Right lobe of liver (tissue), 6 donors: Measurements from ENCODE around the gene SYNE1. TPM values are rescaled to one million over a fixed set of nuclear protein-coding genes. Genes with fewer than 3 reads are reported as not detected.

Experiments used
- ATAC-seq, 4 donors: fragments of 200-7000 bp; cut with Tn5 transposase; one replicate each; pipeline ENCODE4 v1.9.1; 2020; ENCODE audit warnings: mild to moderate bottlenecking in 4 of 4, moderate library complexity in 4 of 4
- DNase-seq, 3 donors: peaks; one replicate each; pipeline ENCODE4 v3.0.0-alpha.2; 2020
- H3K27ac ChIP-seq, 3 donors: fragments of 200-600 bp; one replicate each; pipeline ENCODE4 v1.8.0; 2022
- H3K27me3 ChIP-seq, 2 donors: fragments of 200-600 bp; one replicate each; pipeline ENCODE4 v1.8.0; 2022
- H3K36me3 ChIP-seq, 4 donors: fragments of 200-600 bp; sonication (generic) in 1 of 4; one replicate each; pipeline versions ENCODE4 v1.5.1 to v1.8.0; 2017 to 2022; ENCODE audit warnings: control low read depth in 1 of 4
- H3K4me1 ChIP-seq, 4 donors: fragments of 200-600 bp; sonication (generic) in 1 of 4; one replicate each; pipeline versions ENCODE4 v1.5.1 to v1.8.0; 2017 to 2022; ENCODE audit warnings: control low read depth in 1 of 4
- H3K4me3 ChIP-seq, 3 donors: fragments of 200-600 bp; one replicate each; pipeline ENCODE4 v1.8.0; 2022
- H3K9me3 ChIP-seq, 4 donors: fragments of 200-600 bp; sonication (generic) in 1 of 4; one replicate each; pipeline versions ENCODE4 v1.5.1 to v1.8.0; 2017 to 2022; ENCODE audit warnings: control low read depth in 1 of 4
- CTCF ChIP-seq, 4 donors: fragments of 200-600 bp in 3 of 4; fragments of 450-650 bp in 1 of 4; IDR thresholded peaks; one replicate each; pipeline versions ENCODE4 v1.5.1 to v1.8.0; 2016 to 2022; ENCODE audit warnings: antibody characterized with exemption in 4 of 4, mild to moderate bottlenecking in 2 of 4
- POLR2A ChIP-seq: fragments of 450-650 bp; IDR thresholded peaks from one replicate; pipeline ENCODE4 v1.6.1; 2017; ENCODE audit warnings: antibody characterized with exemption, mild to moderate bottlenecking
- WGBS: methylation state at CpG from one replicate; pipeline ENCODE4 v1.1.6; 2018; ENCODE audit warnings: low coverage, low lambda C conversion rate; ENCODE audit not compliant: insufficient coverage; ENCODE audit errors: missing lambda C conversion rate; 5-methylcytosine and 5-hydroxymethylcytosine counted together
- intact Hi-C, 2 donors: fragments of 100-400 bp; cut with DNase I; formaldehyde crosslinking; loops; one replicate each; pipeline versions ENCODE4 v1.11.2 to v1.14.1; 2022
- total RNA-seq, 6 experiments: library from RNA; depleted of rRNA in 2 of 6; stranded (reverse); fragments of >200 nt in 2 of 6; fragmentation: NEBNext Ultra II Directional in 3 of 6; extraction: Animal tissue kit (Norgen Biotek cat#: 25700) in 3 of 6; gene quantifications; one replicate each; pipeline versions ENCODE4 v1.1.0 to v1.2.4, GENCODE V29; 2016 to 2023
- donor health status: DM: no; HTN: yes; CAD: no.
- donor health status: DM: no; HTN: no; CAD: no.
- donor health status: DM: no; HTN: no; CAD: no.
- donor health status: DM: no; HTN: yes; CAD: no.
- donor health status: DM: no; HTN: yes; CAD: no.

Gene SYNE1
- total RNA-seq, 6 experiments from 2014 or later, result 22.8 to 43.2 (median 25.0) TPM

- TF ChIP-seq CTCF (IDR thresholded peaks at IDR 0.05), result no peak
- no peak for TF ChIP-seq POLR2A
- H3K27ac ChIP-seq, result peak overlapping the region in 1 of 3 donors; percentile 17
- DNase-seq, result no peak
- no peaks in the 10 kb centered on the region for H3K27me3 ChIP-seq
- WGBS, result 61% methylated on average over 6 of the region's 6 CpGs
- peaks cover 0 to 4% (median 0%) of the 10 kb centered on the region in 4 donors for H3K36me3 ChIP-seq
- no peak for ATAC-seq
- H3K4me1 ChIP-seq, result no peaks in the 10 kb centered on the region
- intact Hi-C loops, result no loop called here
- no peak overlapping the region for H3K4me3 ChIP-seq
- no peaks in the 10 kb centered on the region for H3K9me3 ChIP-seq
Observed at GRCh38 chr6:152184917-152185574, 452.1 kb downstream of the SYNE1 start.

- peaks cover 0 to 7% (median 0%) of the 10 kb centered on the region in 4 donors for H3K36me3 ChIP-seq
- TF ChIP-seq POLR2A (no peak), CTCF (IDR thresholded peaks at IDR 0.05) (no peak)
- H3K27me3 ChIP-seq, result no peaks in the 10 kb centered on the region
- peak overlapping the region in 1 of 3 donors; percentile 17 for H3K27ac ChIP-seq
- 62% methylated on average over 2 of the region's 2 CpGs for WGBS
- DNase-seq (no peak), ATAC-seq (no peak)
- no peaks in the 10 kb centered on the region for H3K4me1 ChIP-seq
- no peak overlapping the region for H3K4me3 ChIP-seq
- H3K9me3 ChIP-seq, result no peaks in the 10 kb centered on the region
- intact Hi-C loops, result no loop called here
Observed at GRCh38 chr6:152184573-152184916, 452.6 kb downstream of the SYNE1 start.

- H3K36me3 ChIP-seq, result peaks cover 0 to 9% (median 4%) of the 10 kb centered on the region in 4 donors
- WGBS, result 92% methylated on average over 5 of the region's 5 CpGs
- no peak for TF ChIP-seq CTCF (IDR thresholded peaks at IDR 0.05)
- no peak for TF ChIP-seq POLR2A
- DNase-seq (no peak), ATAC-seq (no peak)
- no peak overlapping the region for H3K4me3 ChIP-seq
- H3K27me3 ChIP-seq, result no peaks in the 10 kb centered on the region
- no peak overlapping the region for H3K27ac ChIP-seq
- H3K9me3 ChIP-seq, result no peaks in the 10 kb centered on the region
- no peaks in the 10 kb centered on the region for H3K4me1 ChIP-seq
- intact Hi-C loops, result no loop called here
Observed at GRCh38 chr6:152180601-152181000, 456.6 kb downstream of the SYNE1 start.

- H3K4me1 ChIP-seq, result no peaks in the 10 kb centered on the region
- DNase-seq (peak; percentile 27 to 69 (median 57)), ATAC-seq (peak; percentile 69 to 96 (median 84))
- H3K9me3 ChIP-seq, result no peaks in the 10 kb centered on the region
- no peak for TF ChIP-seq POLR2A
- TF ChIP-seq CTCF (IDR thresholded peaks at IDR 0.05), result no peak
- H3K27me3 ChIP-seq, result no peaks in the 10 kb centered on the region
- intact Hi-C loops, result no loop called here
- peaks cover 0 to 13% (median 8%) of the 10 kb centered on the region in 4 donors for H3K36me3 ChIP-seq
- H3K27ac ChIP-seq, result no peak overlapping the region
- WGBS, result 38% methylated on average over 4 of the region's 4 CpGs
- H3K4me3 ChIP-seq, result no peak overlapping the region
Observed at GRCh38 chr6:152176268-152176667, 460.9 kb downstream of the SYNE1 start.
